SU-DHL-6 (cell line): ENCODE data around the gene CDK11A.
"Not testable (repeated sequence)": the region's sequence is repeated elsewhere in the genome, so short reads cannot be mapped to it uniquely, and the experiment has no call there.

Source experiments
- H2AFZ ChIP-seq: fragments of 200-600 bp; sonication (generic); 2 replicates; pipeline ENCODE4 v1.6.1; 2014; ENCODE audit warnings: low read depth, mild to moderate bottlenecking, moderate library complexity, mixed read lengths, antibody characterized with exemption, low read length; ENCODE audit not compliant: severe bottlenecking
- H3F3A ChIP-seq: fragments of 200-600 bp; shearing (Covaris generic); 2 replicates; pipeline ENCODE4 v1.6.0; 2016; ENCODE audit warnings: antibody characterized with exemption, mild to moderate bottlenecking; ENCODE audit not compliant: insufficient read depth
- H3K27ac ChIP-seq: fragments of 200-600 bp; sonication (generic); 2 replicates; pipeline ENCODE4 v1.5.1; 2016; ENCODE audit warnings: low read depth, mild to moderate bottlenecking, low read length, moderate library complexity, mixed read lengths
- H3K27me3 ChIP-seq: fragments of 200-600 bp; sonication (generic), shearing (Covaris generic); 2 replicates; pipeline ENCODE4 v1.6.0; 2014; ENCODE audit warnings: mild to moderate bottlenecking, low read length
- H3K36me3 ChIP-seq: fragments of 200-600 bp; sonication (generic); 2 replicates; pipeline ENCODE4 v1.6.1; 2014; ENCODE audit warnings: mild to moderate bottlenecking, low read length, mixed read lengths
- H3K4me2 ChIP-seq: fragments of 300-600, 200-600 bp; shearing (Covaris generic), sonication (generic); 2 replicates; pipeline ENCODE4 v1.6.0; 2014; ENCODE audit warnings: low read length, low read depth, mild to moderate bottlenecking; ENCODE audit not compliant: poor library complexity, severe bottlenecking
- H3K4me3 ChIP-seq: fragments of 200-600 bp; sonication (generic); 2 replicates; pipeline ENCODE4 v1.5.1; 2014; ENCODE audit warnings: antibody characterized with exemption, low read length, mild to moderate bottlenecking, mixed read lengths; ENCODE audit not compliant: insufficient read depth, poor library complexity, severe bottlenecking
- H3K79me2 ChIP-seq: fragments of 200-600 bp; sonication (generic); 2 replicates; pipeline ENCODE4 v1.6.1; 2014; ENCODE audit warnings: mild to moderate bottlenecking, low read length, moderate library complexity; ENCODE audit not compliant: insufficient read depth
- H3K9ac ChIP-seq: fragments of 200-600 bp; sonication (generic); 2 replicates; pipeline ENCODE4 v1.7.0; 2014; ENCODE audit warnings: mild to moderate bottlenecking, low read length
- H3K9me2 ChIP-seq: fragments of 200-600 bp; sonication (generic); replicated peaks from 2 replicates; pipeline ENCODE4 v1.6.1; 2014; ENCODE audit warnings: low read length; ENCODE audit not compliant: insufficient read depth
- H3K9me3 ChIP-seq: fragments of 200-600 bp; sonication (generic); 2 replicates; pipeline ENCODE4 v1.6.1; 2014; ENCODE audit warnings: low read length, mixed read lengths; ENCODE audit not compliant: insufficient read depth
- H4K20me1 ChIP-seq: fragments of 200-600 bp; sonication (generic); 2 replicates; pipeline ENCODE4 v1.6.1; 2014; ENCODE audit warnings: low read depth, mild to moderate bottlenecking, antibody characterized with exemption, low read length, moderate library complexity, mixed read lengths
- CTCF ChIP-seq: fragments of 200-600 bp; sonication (generic); IDR thresholded peaks from one replicate; pipeline ENCODE4 v1.5.1; 2017; ENCODE audit warnings: antibody characterized with exemption, mild to moderate bottlenecking, low read length, moderate library complexity; ENCODE audit not compliant: insufficient read depth, poor library complexity, severe bottlenecking
- EZH2phosphoT487 ChIP-seq: fragments of 200-600 bp; sonication (generic), shearing (Covaris generic); conservative IDR thresholded peaks from 2 replicates; pipeline ENCODE4 v1.6.1; 2018; ENCODE audit warnings: mild to moderate bottlenecking, antibody characterized with exemption, low read length, moderate library complexity, mixed read lengths

The CDK11A gene

GRCh38 chr1:1677718-1678580, 46.2 kb downstream of the CDK11A start:
- H3K4me2 ChIP-seq: peak overlapping the region; percentile 75
- peak overlapping the region; percentile 53 for H3K9ac ChIP-seq

GRCh38 chr1:1676087-1676486, 48.1 kb downstream of the CDK11A start:
- not testable (repeated sequence) for H3K4me2 ChIP-seq, H2AFZ ChIP-seq

More at GRCh38 chr1:1677718-1678580, 46.2 kb downstream of the CDK11A start:
- Histone ChIP-seq H4K20me1 (no peaks in the 10 kb centered on the region), H3K4me3 (peak overlapping the region; percentile 49), H3K27ac (peak overlapping the region; percentile 87), H3K79me2 (no peaks in the 10 kb centered on the region), H3K27me3 (no peaks in the 10 kb centered on the region), H2AFZ (peak overlapping the region; percentile 89), H3K9me3 (no peaks in the 10 kb centered on the region), H3K9me2 (no peaks in the 10 kb centered on the region), H3K36me3 (no peaks in the 10 kb centered on the region), H3F3A (peaks cover 13% of the 10 kb centered on the region)
- TF ChIP-seq EZH2phosphoT487 (no peak), CTCF (no peak)

GRCh38 chr1:1675218-1675617, 48.9 kb downstream of the CDK11A start:
- not testable (repeated sequence) for H3K79me2 ChIP-seq, H3K9me2 ChIP-seq, H3K4me3 ChIP-seq, H3K9me3 ChIP-seq, H3K27ac ChIP-seq, H3K4me2 ChIP-seq, H3K27me3 ChIP-seq, H4K20me1 ChIP-seq, H3K36me3 ChIP-seq, H2AFZ ChIP-seq, H3K9ac ChIP-seq
- H3F3A ChIP-seq: peaks cover 13% of the 10 kb centered on the region

More at GRCh38 chr1:1676087-1676486, 48.1 kb downstream of the CDK11A start:
- H3K27ac ChIP-seq, H3K79me2 ChIP-seq, H3K27me3 ChIP-seq, H3K9me2 ChIP-seq, H3K9me3 ChIP-seq, H3K36me3 ChIP-seq, H3K9ac ChIP-seq, H4K20me1 ChIP-seq, H3K4me3 ChIP-seq: not testable (repeated sequence)
- peaks cover 13% of the 10 kb centered on the region for H3F3A ChIP-seq

- H4K20me1 ChIP-seq, H3K27ac ChIP-seq, H3K4me2 ChIP-seq, H3K36me3 ChIP-seq, H3K79me2 ChIP-seq, H3K27me3 ChIP-seq, H3K9ac ChIP-seq, H3K9me3 ChIP-seq, H2AFZ ChIP-seq, H3K9me2 ChIP-seq, H3K4me3 ChIP-seq: not testable (repeated sequence)
- H3F3A ChIP-seq: peaks cover 13% of the 10 kb centered on the region
These were observed 49.4 kb downstream of the CDK11A start for GRCh38 chr1:1674806-1675205.
